H1 (cell line): ENCODE results near the gene OR5AL1. TPM values are rescaled to one million over a fixed set of nuclear protein-coding genes. Genes with fewer than 3 reads are reported as not detected.

ENCODE experiments used
- CTCF ChIA-PET: fragments of 300-600 bp; sonication (Branson Sonifier 250); formaldehyde crosslinking; loops from one replicate; lab custom pipeline; 2021; ENCODE audit not compliant: partially characterized antibody; lab: Charles Lee
- POLR2A ChIA-PET: fragments of 300-600 bp; sonication (Branson Sonifier 250); formaldehyde crosslinking; loops from one replicate; lab custom pipeline; 2021; ENCODE audit warnings: inconsistent platforms; ENCODE audit not compliant: partially characterized antibody; lab: Charles Lee
- DNase-seq, 2 experiments: peaks; one replicate each; pipeline versions ENCODE4 v3.0.0 to v3.0.0-alpha.2; 2010 to 2022; ENCODE audit warnings: low spot score in 2 of 2, low read depth in 1 of 2, mixed read lengths in 1 of 2
- FAIRE-seq: peaks from 2 replicates; lab custom pipeline; 2011; peaks lifted over from hg19 to GRCh38; lab: Jason Lieb, UNC
- H2AFZ ChIP-seq: 2 replicates; pipeline ENCODE4 v1.8.1; 2012; ENCODE audit warnings: low read length, inconsistent platforms
- H2AK5ac ChIP-seq: 2 replicates; pipeline ENCODE4 v1.6.1; 2013; ENCODE audit warnings: low read depth, low read length
- H2BK120ac ChIP-seq: replicated peaks from 2 replicates; pipeline ENCODE3; 2013; ENCODE audit warnings: low read depth, low read length, inconsistent platforms
- H2BK12ac ChIP-seq: 2 replicates; pipeline ENCODE4 v1.6.1; 2013; ENCODE audit warnings: low read depth, low read length
- H2BK15ac ChIP-seq: 2 replicates; pipeline ENCODE4 v1.6.1; 2013; ENCODE audit warnings: low read length
- H2BK20ac ChIP-seq: 2 replicates; pipeline ENCODE4 v1.6.1; 2013; ENCODE audit warnings: low read length
- H2BK5ac ChIP-seq: 2 replicates; pipeline ENCODE4 v1.6.1; 2013; ENCODE audit warnings: low read depth, low read length
- H3K14ac ChIP-seq: 2 replicates; pipeline ENCODE4 v1.6.1; 2013; ENCODE audit warnings: inconsistent platforms; ENCODE audit not compliant: insufficient read length
- H3K18ac ChIP-seq: 2 replicates; pipeline ENCODE4 v1.6.1; 2013; ENCODE audit warnings: low read length; ENCODE audit errors: extremely low read depth
- H3K23ac ChIP-seq: 2 replicates; pipeline ENCODE4 v1.6.1; 2013; ENCODE audit warnings: inconsistent platforms; ENCODE audit not compliant: insufficient read length
- H3K23me2 ChIP-seq: 2 replicates; pipeline ENCODE4 v1.6.1; 2013; ENCODE audit warnings: low read depth, low read length
- H3K27ac ChIP-seq: 2 replicates; pipeline ENCODE4 v1.6.1; 2011; ENCODE audit warnings: low read depth, low read length, inconsistent platforms
- H3K27me3 ChIP-seq, 4 experiments: replicated peaks in 1 of 4; 1 replicate in 1 of 4; 2 replicates in 3 of 4; pipeline versions ENCODE4 v1.6.1 to v1.8.1; 2011 to 2013; ENCODE audit warnings: low read length in 3 of 4, mild to moderate bottlenecking in 3 of 4, inconsistent platforms in 2 of 4, mixed read lengths in 2 of 4, moderate library complexity in 1 of 4; ENCODE audit not compliant: control insufficient read depth in 3 of 4, insufficient read depth in 3 of 4; ENCODE audit errors: extremely low read depth in 1 of 4
- H3K36me3 ChIP-seq, 4 experiments: 2 replicates each; pipeline versions ENCODE4 v1.6.1 to v1.8.1; 2011 to 2013; ENCODE audit warnings: mild to moderate bottlenecking in 4 of 4, low read length in 3 of 4, moderate library complexity in 2 of 4, control low read depth in 1 of 4, inconsistent platforms in 1 of 4; ENCODE audit not compliant: insufficient read depth in 4 of 4, control insufficient read depth in 2 of 4
- H3K4ac ChIP-seq: replicated peaks from 2 replicates; pipeline ENCODE3; 2013; ENCODE audit warnings: low read length, low read depth, mixed read lengths, inconsistent platforms; ENCODE audit not compliant: insufficient read length
- H3K4me1 ChIP-seq, 4 experiments: replicated peaks in 1 of 4; 1 replicate in 1 of 4; 2 replicates in 3 of 4; pipeline versions ENCODE4 v1.6.1 to v1.8.1; 2011 to 2013; ENCODE audit warnings: low read length in 3 of 4, inconsistent platforms in 2 of 4, mixed read lengths in 1 of 4; ENCODE audit not compliant: insufficient read depth in 4 of 4, control insufficient read depth in 3 of 4
- H3K4me2 ChIP-seq, 2 experiments: 2 replicates each; pipeline versions ENCODE4 v1.6.1 to v1.8.1; 2011 to 2013; ENCODE audit warnings: low read depth in 2 of 2, low read length in 2 of 2, control low read depth in 1 of 2, inconsistent platforms in 1 of 2, mild to moderate bottlenecking in 1 of 2; ENCODE audit not compliant: insufficient read depth in 1 of 2
- H3K4me3 ChIP-seq, 4 experiments: fragments of 200-600, 300-600 bp in 1 of 4; sonication (generic), shearing (Covaris generic), sonication (Bioruptor Twin) in 1 of 4; 2 replicates each; pipeline versions ENCODE4 v1.5.1 to v1.8.1; 2011 to 2016; ENCODE audit warnings: low read length in 4 of 4, low read depth in 3 of 4, control low read depth in 2 of 4, inconsistent platforms in 2 of 4, mild to moderate bottlenecking in 2 of 4, mixed read lengths in 1 of 4, moderate library complexity in 1 of 4; ENCODE audit not compliant: insufficient read depth in 2 of 4; ENCODE audit errors: extremely low read depth in 1 of 4
- H3K56ac ChIP-seq: replicated peaks from 2 replicates; pipeline ENCODE3; 2013; ENCODE audit warnings: low read depth, mild to moderate bottlenecking, mixed read lengths, low read length, inconsistent platforms; ENCODE audit not compliant: insufficient read length
- H3K79me1 ChIP-seq: 2 replicates; pipeline ENCODE4 v1.6.1; 2013; ENCODE audit warnings: low read depth, low read length, control low read depth
- H3K79me2 ChIP-seq, 2 experiments: 2 replicates each; pipeline versions ENCODE4 v1.6.1 to v1.8.1; 2012 to 2013; ENCODE audit warnings: low read length in 2 of 2, mild to moderate bottlenecking in 2 of 2, inconsistent platforms in 1 of 2; ENCODE audit not compliant: insufficient read depth in 2 of 2, control insufficient read depth in 1 of 2
- H3K9ac ChIP-seq, 4 experiments: replicated peaks in 1 of 4; 1 replicate in 1 of 4; 2 replicates in 3 of 4; pipeline versions ENCODE4 v1.6.1 to v1.8.1; 2011 to 2013; ENCODE audit warnings: low read depth in 3 of 4, low read length in 3 of 4, control low read depth in 2 of 4, mild to moderate bottlenecking in 2 of 4, moderate library complexity in 2 of 4, inconsistent platforms in 1 of 4; ENCODE audit errors: extremely low read depth in 1 of 4
- H3K9me3 ChIP-seq, 2 experiments: 2 replicates each; pipeline versions ENCODE4 v1.6.1 to v1.8.1; 2012 to 2013; ENCODE audit warnings: mild to moderate bottlenecking in 2 of 2, moderate library complexity in 2 of 2, control low read depth in 1 of 2, inconsistent platforms in 1 of 2, low read depth in 1 of 2, low read length in 1 of 2, mixed read lengths in 1 of 2; ENCODE audit not compliant: insufficient read depth in 2 of 2
- H4K20me1 ChIP-seq, 2 experiments: replicated peaks in 1 of 2; 2 replicates each; pipeline versions ENCODE3 to v1.8.1; 2011 to 2013; ENCODE audit warnings: inconsistent platforms in 2 of 2, low read length in 2 of 2, mild to moderate bottlenecking in 1 of 2; ENCODE audit not compliant: insufficient read depth in 2 of 2, control insufficient read depth in 1 of 2
- H4K5ac ChIP-seq: 2 replicates; pipeline ENCODE4 v1.6.1; 2013; ENCODE audit warnings: low read length, low read depth, mixed read lengths, inconsistent platforms; ENCODE audit not compliant: insufficient read length
- H4K8ac ChIP-seq: 2 replicates; pipeline ENCODE4 v1.8.0; 2013; ENCODE audit warnings: mild to moderate bottlenecking, moderate library complexity, low read length, inconsistent platforms; ENCODE audit not compliant: insufficient read depth; ENCODE audit errors: extremely low read depth
- H4K91ac ChIP-seq: replicated peaks from 2 replicates; pipeline ENCODE3; 2013; ENCODE audit warnings: low read length, mixed read lengths, inconsistent platforms; ENCODE audit not compliant: insufficient read length
- CEBPB ChIP-seq: IDR thresholded peaks from 2 replicates; pipeline ENCODE4 v1.6.1; 2012; ENCODE audit warnings: low read depth, low read length
- WGBS, 2 experiments: shearing (Covaris generic) in 1 of 2; methylation state at CpG; one replicate each; pipeline versions ENCODE4 v1.1.6 to v1.1.7; 2013 to 2015; ENCODE audit warnings: low lambda C conversion rate in 2 of 2, mixed read lengths in 2 of 2, inconsistent platforms in 1 of 2, low coverage in 1 of 2, missing lambda C conversion rate in 1 of 2; ENCODE audit not compliant: insufficient replicate concordance in 2 of 2, insufficient coverage in 1 of 2, insufficient read length in 1 of 2; ENCODE audit errors: extremely low coverage in 1 of 2, missing lambda C conversion rate in 1 of 2; 5-methylcytosine and 5-hydroxymethylcytosine counted together
- long read RNA-seq, 2 experiments: library from RNA in 1 of 2; library from capped mRNA in 1 of 2; stranded (forward); transcript quantifications; one replicate each; pipeline ENCODE4 v2.0.0, GENCODE V29; 2021; ENCODE audit warnings: inconsistent platforms in 1 of 2
- polyA minus RNA-seq, 3 experiments: library from RNA; depleted of rRNA, polyadenylated mRNA; stranded (reverse); fragments of >200 nt; gene quantifications; 1 replicate in 2 of 3; 2 replicates in 1 of 3; pipeline ENCODE4 v1.2.3, GENCODE V29; 2011
- polyA plus RNA-seq, 7 experiments: library from polyadenylated mRNA; depleted of rRNA in 3 of 7; stranded (reverse) in 5 of 7; unstranded in 2 of 7; fragments of >200 nt in 5 of 7; fragments of 200-250 nt in 2 of 7; gene quantifications; 1 replicate in 5 of 7; 2 replicates in 1 of 7; 4 replicates in 1 of 7; pipeline versions ENCODE4 v1.2.1 to v1.2.3, GENCODE V29; 2011 to 2013; ENCODE audit warnings: missing spikeins in 2 of 7, mixed read lengths in 2 of 7
- total RNA-seq: library from RNA; stranded (reverse); fragmentation: NEBNext Ultra II Directional; extraction: Animal tissue kit (Norgen Biotek cat#: 25700); gene quantifications from 2 replicates; pipeline ENCODE4 v1.2.1, GENCODE V29; 2021

OR5AL1 gene
- total RNA-seq = not detected in 2 replicates
- polyA plus RNA-seq (2011; rRNA removed) = not detected in 2 replicates
- polyA plus RNA-seq (2011; cell fraction: cytosol; rRNA removed) = not detected
- polyA plus RNA-seq (2011; cell fraction: nucleus; rRNA removed) = not detected
- not detected in 4 replicates for polyA plus RNA-seq (2012, experiment 1 of 2)
- polyA plus RNA-seq (2012, experiment 2 of 2) = not detected
- not detected for polyA plus RNA-seq (2013, experiment 1 of 2)
- polyA plus RNA-seq (2013, experiment 2 of 2) = not detected
- not detected in 2 replicates for polyA minus RNA-seq (2011; rRNA and poly(A)+ RNA removed)
- not detected for polyA minus RNA-seq (2011; cell fraction: cytosol; rRNA and poly(A)+ RNA removed)
- polyA minus RNA-seq (2011; cell fraction: nucleus; rRNA and poly(A)+ RNA removed) = not detected
- long read RNA-seq, experiment 1 = 0 reads
- long read RNA-seq, experiment 2 = 0 reads

GRCh38 chr11:56412396-56412795 is at the start of gene OR5AL1:
TSS of gene OR5AL1 (plus strand) at chr11:56412696.
- TF ChIP-seq CEBPB = no peak
- TF ChIP-seq, all 59 proteins: peak for 0

More at GRCh38 chr11:56412396-56412795, at the start of gene OR5AL1:
- Histone ChIP-seq H3K23ac (no peak within 1 kb of the TSS), H3K9me3 (no peaks in the 10 kb centered on the region), H3K9ac (no peak within 1 kb of the TSS), H3K56ac (no peak within 1 kb of the TSS), H3K27ac (no peak within 1 kb of the TSS), H2BK120ac (no peak within 1 kb of the TSS), H3K27me3 (no peaks in the 10 kb centered on the region), H3K79me1 (no peaks in the 10 kb centered on the region), H3K4me3 (no peak within 1 kb of the TSS), H2BK20ac (no peak within 1 kb of the TSS), H2BK12ac (no peak within 1 kb of the TSS), H3K18ac (no peak within 1 kb of the TSS), H4K91ac (no peak within 1 kb of the TSS), H4K20me1 (no peaks in the 10 kb centered on the region), H4K8ac (no peak within 1 kb of the TSS), H3K4me2 (no peak within 1 kb of the TSS), H2BK15ac (no peak within 1 kb of the TSS), H3K4ac (no peak within 1 kb of the TSS), H2AFZ (no peak within 1 kb of the TSS), H2BK5ac (no peak within 1 kb of the TSS), H3K36me3 (no peaks in the 10 kb centered on the region; a peak in 1 of 8 replicates), H3K23me2 (no peaks in the 10 kb centered on the region), H4K5ac (no peak within 1 kb of the TSS), H3K4me1 (no peaks in the 10 kb centered on the region), H3K79me2 (no peaks in the 10 kb centered on the region), H2AK5ac (no peak within 1 kb of the TSS), H3K14ac (no peak within 1 kb of the TSS)
- DNase-seq (no peak), FAIRE-seq (no peak)
- ChIA-PET POLR2A (no interaction called here), CTCF (no interaction called here)
- 94% methylated on average over 1 of the region's 1 CpG; no CpG with 5 or more reads in 1 of the 2 experiments for WGBS, 2 experiments
